Measurements from ENCODE around the gene PRRT1B. TPM values are rescaled to one million over a fixed set of nuclear protein-coding genes. Genes with fewer than 3 reads are reported as not detected.

Gene PRRT1B
- total and polyA plus RNA-seq, 9 of the 15 experiments (the other 6 are each of a cell fraction or from before 2014, with no cell fraction given) = not detected

DNA sequence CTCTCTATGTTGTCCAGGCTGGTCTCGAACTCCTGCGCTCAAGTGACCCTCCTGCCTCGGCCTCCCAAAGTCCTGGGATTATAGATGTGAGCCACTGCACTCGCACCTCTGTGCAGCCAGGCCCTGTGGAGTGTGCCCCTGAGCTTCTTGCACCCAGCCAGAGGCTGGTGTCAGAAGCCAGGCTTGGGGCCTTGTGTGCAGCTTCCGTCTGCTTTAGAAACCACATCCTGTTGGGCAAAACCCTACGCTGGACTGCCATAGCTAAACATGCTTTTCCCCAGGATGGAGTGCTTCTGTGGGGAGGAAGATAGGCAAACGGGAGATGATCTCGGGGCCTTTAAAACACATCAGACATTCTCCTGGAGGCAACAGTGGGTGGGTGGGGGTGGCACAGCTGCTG lies 40.1 kb downstream of the PRRT1B start:
- Histone ChIP-seq H3K79me2 (ENCODE audit: control insufficient read depth, insufficient read depth, low read length) (no peaks in the 10 kb centered on the region), H3K27me3 (ENCODE audit: control insufficient read depth in 2 of 2, insufficient read depth in 2 of 2, low read length in 2 of 2) (no peaks in the 10 kb centered on the region), H4K20me1 (replicated peaks; ENCODE audit: control insufficient read depth, insufficient read depth, low read length) (no peaks in the 10 kb centered on the region), H3K9ac (ENCODE audit: insufficient read depth in 1 of 2, low read depth in 2 of 2, low read length in 2 of 2) (no peak overlapping the region), H3K9me1 (ENCODE audit: control insufficient read depth, insufficient read depth, low read length) (no peaks in the 10 kb centered on the region), H3K4me3 (no peak overlapping the region), H3K4me2 (ENCODE audit: insufficient read depth, low read length) (no peak overlapping the region), H3K36me3 (ENCODE audit: control insufficient read depth, insufficient read depth, low read length) (peaks cover 23% of the 10 kb centered on the region; the same call in 2 of the 3 replicates), H3K9me3 (replicated peaks; ENCODE audit: control insufficient read depth, insufficient read depth, low read depth, low read length) (no peaks in the 10 kb centered on the region), H2AFZ (ENCODE audit: low read depth, low read length) (no peak overlapping the region), H3K27ac (ENCODE audit: extremely low read depth, low read depth, low read length) (no peak overlapping the region), H3K4me1 (replicated peaks in 1 of 2; ENCODE audit: control insufficient read depth in 2 of 2, insufficient read depth in 2 of 2, low read length in 2 of 2) (no peaks in the 10 kb centered on the region; a peak in 1 of 5 replicates)
- intact Hi-C loops (cut with micrococcal nuclease) (no loop called here), in situ Hi-C loops (cut with MboI) (no loop called here)
- no TSS peak for BruUV-seq (replicated peaks)
- 79% methylated on average over 8 of the region's 8 CpGs for WGBS (ENCODE audit: insufficient coverage, low coverage, missing lambda C conversion rate)
- FAIRE-seq (no peak), DNase-seq (ENCODE audit: extremely low read depth in 1 of 4, low spot score in 3 of 4) (no peak), ATAC-seq (no peak)
- CTCF ChIA-PET (ENCODE audit: low intra/inter-chr PET ratio) = no interaction called here
- POLR2A ChIA-PET = no interaction called here
- TF ChIP-seq DNMT1 (IDR thresholded peaks at IDR 0.05) (no peak), ZZZ3 (IDR thresholded peaks at IDR 0.05) (no peak)

- Histone ChIP-seq H4K20me1 (replicated peaks; ENCODE audit: control insufficient read depth, insufficient read depth, low read length) (no peaks in the 10 kb centered on the region), H3K27ac (ENCODE audit: extremely low read depth, low read depth, low read length) (no peak overlapping the region), H3K27me3 (ENCODE audit: control insufficient read depth in 2 of 2, insufficient read depth in 2 of 2, low read length in 2 of 2) (no peaks in the 10 kb centered on the region), H3K4me1 (replicated peaks in 1 of 2; ENCODE audit: control insufficient read depth in 2 of 2, insufficient read depth in 2 of 2, low read length in 2 of 2) (no peaks in the 10 kb centered on the region; a peak in 1 of 5 replicates), H2AFZ (ENCODE audit: low read depth, low read length) (no peak overlapping the region), H3K79me2 (ENCODE audit: control insufficient read depth, insufficient read depth, low read length) (no peaks in the 10 kb centered on the region), H3K9me1 (ENCODE audit: control insufficient read depth, insufficient read depth, low read length) (no peaks in the 10 kb centered on the region), H3K4me2 (ENCODE audit: insufficient read depth, low read length) (no peak overlapping the region), H3K4me3 (no peak overlapping the region), H3K36me3 (ENCODE audit: control insufficient read depth, insufficient read depth, low read length) (peaks cover 30% of the 10 kb centered on the region; the same call in 2 of the 3 replicates), H3K9ac (ENCODE audit: insufficient read depth in 1 of 2, low read depth in 2 of 2, low read length in 2 of 2) (no peak overlapping the region), H3K9me3 (replicated peaks; ENCODE audit: control insufficient read depth, insufficient read depth, low read depth, low read length) (no peaks in the 10 kb centered on the region)
- CTCF ChIA-PET (ENCODE audit: low intra/inter-chr PET ratio) = no interaction called here
- in situ Hi-C loops (cut with MboI) (no loop called here), intact Hi-C loops (cut with micrococcal nuclease) (no loop called here)
- ATAC-seq (no peak), FAIRE-seq (no peak), DNase-seq (ENCODE audit: extremely low read depth in 1 of 4, low spot score in 3 of 4) (no peak)
- WGBS (ENCODE audit: insufficient coverage, low coverage, missing lambda C conversion rate) = 76% methylated on average over 9 of the region's 9 CpGs
- POLR2A ChIA-PET = no interaction called here
- BruUV-seq (replicated peaks) = no TSS peak
- TF ChIP-seq THAP12 (CRISPR knock-in tag; IDR thresholded peaks at IDR 0.05) (no peak), ZNF583 (CRISPR knock-in tag; IDR thresholded peaks at IDR 0.05) (no peak), CHCHD3 (CRISPR knock-in tag; IDR thresholded peaks at IDR 0.05) (no peak), RNF2 (IDR thresholded peaks at IDR 0.05) (no peak), PHF21A (IDR thresholded peaks at IDR 0.05; ENCODE audit: borderline replicate concordance, low read depth) (no peak), BDP1 (IDR thresholded peaks at IDR 0.05; ENCODE audit: insufficient read depth, insufficient read length) (no peak)
- TF ChIP-seq, protein P1, sequence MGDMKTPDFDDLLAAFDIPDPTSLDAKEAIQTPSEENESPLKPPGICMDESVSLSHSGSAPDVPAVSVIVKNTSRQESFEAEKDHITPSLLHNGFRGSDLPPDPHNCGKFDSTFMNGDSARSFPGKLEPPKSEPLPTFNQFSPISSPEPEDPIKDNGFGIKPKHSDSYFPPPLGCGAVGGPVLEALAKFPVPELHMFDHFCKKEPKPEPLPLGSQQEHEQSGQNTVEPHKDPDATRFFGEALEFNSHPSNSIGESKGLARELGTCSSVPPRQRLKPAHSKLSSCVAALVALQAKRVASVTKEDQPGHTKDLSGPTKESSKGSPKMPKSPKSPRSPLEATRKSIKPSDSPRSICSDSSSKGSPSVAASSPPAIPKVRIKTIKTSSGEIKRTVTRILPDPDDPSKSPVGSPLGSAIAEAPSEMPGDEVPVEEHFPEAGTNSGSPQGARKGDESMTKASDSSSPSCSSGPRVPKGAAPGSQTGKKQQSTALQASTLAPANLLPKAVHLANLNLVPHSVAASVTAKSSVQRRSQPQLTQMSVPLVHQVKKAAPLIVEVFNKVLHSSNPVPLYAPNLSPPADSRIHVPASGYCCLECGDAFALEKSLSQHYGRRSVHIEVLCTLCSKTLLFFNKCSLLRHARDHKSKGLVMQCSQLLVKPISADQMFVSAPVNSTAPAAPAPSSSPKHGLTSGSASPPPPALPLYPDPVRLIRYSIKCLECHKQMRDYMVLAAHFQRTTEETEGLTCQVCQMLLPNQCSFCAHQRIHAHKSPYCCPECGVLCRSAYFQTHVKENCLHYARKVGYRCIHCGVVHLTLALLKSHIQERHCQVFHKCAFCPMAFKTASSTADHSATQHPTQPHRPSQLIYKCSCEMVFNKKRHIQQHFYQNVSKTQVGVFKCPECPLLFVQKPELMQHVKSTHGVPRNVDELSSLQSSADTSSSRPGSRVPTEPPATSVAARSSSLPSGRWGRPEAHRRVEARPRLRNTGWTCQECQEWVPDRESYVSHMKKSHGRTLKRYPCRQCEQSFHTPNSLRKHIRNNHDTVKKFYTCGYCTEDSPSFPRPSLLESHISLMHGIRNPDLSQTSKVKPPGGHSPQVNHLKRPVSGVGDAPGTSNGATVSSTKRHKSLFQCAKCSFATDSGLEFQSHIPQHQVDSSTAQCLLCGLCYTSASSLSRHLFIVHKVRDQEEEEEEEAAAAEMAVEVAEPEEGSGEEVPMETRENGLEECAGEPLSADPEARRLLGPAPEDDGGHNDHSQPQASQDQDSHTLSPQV (IDR thresholded peaks at IDR 0.05) = no peak
- TF ChIP-seq, protein P2, sequence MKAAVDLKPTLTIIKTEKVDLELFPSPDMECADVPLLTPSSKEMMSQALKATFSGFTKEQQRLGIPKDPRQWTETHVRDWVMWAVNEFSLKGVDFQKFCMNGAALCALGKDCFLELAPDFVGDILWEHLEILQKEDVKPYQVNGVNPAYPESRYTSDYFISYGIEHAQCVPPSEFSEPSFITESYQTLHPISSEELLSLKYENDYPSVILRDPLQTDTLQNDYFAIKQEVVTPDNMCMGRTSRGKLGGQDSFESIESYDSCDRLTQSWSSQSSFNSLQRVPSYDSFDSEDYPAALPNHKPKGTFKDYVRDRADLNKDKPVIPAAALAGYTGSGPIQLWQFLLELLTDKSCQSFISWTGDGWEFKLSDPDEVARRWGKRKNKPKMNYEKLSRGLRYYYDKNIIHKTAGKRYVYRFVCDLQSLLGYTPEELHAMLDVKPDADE (conservative IDR thresholded peaks at IDR 0.05; ENCODE audit: control insufficient read depth, low read depth, low read length) = no peak
Observed at GRCh38 chr9:131587331-131587730, 42.0 kb downstream of the PRRT1B start.
